Endothelial cell of umbilical vein (primary cell): ENCODE results near the gene RER1.

Experiments
- EZH2 ChIP-seq: IDR thresholded peaks from 2 replicates; pipeline ENCODE4 v1.6.1; 2012; ENCODE audit warnings: borderline replicate concordance, low read depth, mild to moderate bottlenecking, moderate library complexity, low read length, inconsistent platforms; ENCODE audit not compliant: severe bottlenecking
- POLR2A ChIP-seq: IDR thresholded peaks from 2 replicates; pipeline ENCODE4 v1.6.1; 2012; ENCODE audit warnings: low read depth, mild to moderate bottlenecking, control low read depth, low read length
- TF ChIP-seq, protein P1 (sequence below), 2 donors: IDR thresholded peaks; 1 replicate in 1 of 2; 2 replicates in 1 of 2; pipeline ENCODE4 v1.5.1; 2011; ENCODE audit warnings: low read length in 2 of 2, mild to moderate bottlenecking in 2 of 2, moderate library complexity in 2 of 2, control low read depth in 1 of 2, inconsistent platforms in 1 of 2, low read depth in 1 of 2; ENCODE audit not compliant: insufficient read depth in 1 of 2; ENCODE audit errors: extremely low read depth in 1 of 2

DNA sequence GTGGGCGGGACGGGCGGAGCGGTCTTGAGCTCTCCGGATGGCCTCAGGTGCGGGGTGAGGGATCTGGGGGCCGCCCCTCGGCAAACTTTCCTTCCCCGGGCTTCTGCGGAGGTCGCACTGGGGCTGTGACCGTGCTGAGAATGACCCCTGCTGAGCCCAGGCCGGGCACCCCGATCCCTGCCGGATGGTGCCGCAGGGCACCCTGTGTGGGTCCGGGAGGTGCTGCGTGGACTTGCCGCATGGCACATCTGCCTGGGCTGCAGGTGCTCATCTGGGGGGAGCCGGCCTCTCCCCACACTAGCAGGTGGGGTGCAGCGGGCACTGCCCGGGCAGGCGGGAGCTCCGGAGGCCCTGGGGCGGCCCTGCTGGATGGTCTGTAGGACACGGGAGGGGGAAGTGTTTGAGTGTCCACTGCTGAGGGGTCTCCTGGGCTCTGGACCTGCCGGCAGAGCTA lies 52.5 kb downstream of the RER1 start:
- TF ChIP-seq EZH2 (peak; percentile 53), POLR2A (no peak)
- TF ChIP-seq, protein P1, sequence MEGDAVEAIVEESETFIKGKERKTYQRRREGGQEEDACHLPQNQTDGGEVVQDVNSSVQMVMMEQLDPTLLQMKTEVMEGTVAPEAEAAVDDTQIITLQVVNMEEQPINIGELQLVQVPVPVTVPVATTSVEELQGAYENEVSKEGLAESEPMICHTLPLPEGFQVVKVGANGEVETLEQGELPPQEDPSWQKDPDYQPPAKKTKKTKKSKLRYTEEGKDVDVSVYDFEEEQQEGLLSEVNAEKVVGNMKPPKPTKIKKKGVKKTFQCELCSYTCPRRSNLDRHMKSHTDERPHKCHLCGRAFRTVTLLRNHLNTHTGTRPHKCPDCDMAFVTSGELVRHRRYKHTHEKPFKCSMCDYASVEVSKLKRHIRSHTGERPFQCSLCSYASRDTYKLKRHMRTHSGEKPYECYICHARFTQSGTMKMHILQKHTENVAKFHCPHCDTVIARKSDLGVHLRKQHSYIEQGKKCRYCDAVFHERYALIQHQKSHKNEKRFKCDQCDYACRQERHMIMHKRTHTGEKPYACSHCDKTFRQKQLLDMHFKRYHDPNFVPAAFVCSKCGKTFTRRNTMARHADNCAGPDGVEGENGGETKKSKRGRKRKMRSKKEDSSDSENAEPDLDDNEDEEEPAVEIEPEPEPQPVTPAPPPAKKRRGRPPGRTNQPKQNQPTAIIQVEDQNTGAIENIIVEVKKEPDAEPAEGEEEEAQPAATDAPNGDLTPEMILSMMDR (IDR thresholded peaks at IDR 0.05; ENCODE audit: extremely low read depth in 1 of 2, insufficient read depth in 1 of 2, low read depth in 1 of 2, low read length in 2 of 2) = no peak
